Prostate gland (tissue), 2 donors: ENCODE results near the gene PNP.

Source experiments
- POLR2A ChIP-seq: fragments of 450-650 bp; IDR thresholded peaks from one replicate; pipeline ENCODE4 v1.6.1; 2016; ENCODE audit warnings: antibody characterized with exemption, mild to moderate bottlenecking
- TF ChIP-seq, protein P1 (sequence below), 4 experiments: fragments of 200-600 bp in 2 of 4; fragments of 450-650 bp in 2 of 4; sonication (generic) in 2 of 4; IDR thresholded peaks; 1 replicate in 3 of 4; 2 replicates in 1 of 4; pipeline ENCODE4 v1.5.1; 2016 to 2019; ENCODE audit warnings: antibody characterized with exemption in 4 of 4, mild to moderate bottlenecking in 2 of 4, moderate library complexity in 2 of 4

DNA sequence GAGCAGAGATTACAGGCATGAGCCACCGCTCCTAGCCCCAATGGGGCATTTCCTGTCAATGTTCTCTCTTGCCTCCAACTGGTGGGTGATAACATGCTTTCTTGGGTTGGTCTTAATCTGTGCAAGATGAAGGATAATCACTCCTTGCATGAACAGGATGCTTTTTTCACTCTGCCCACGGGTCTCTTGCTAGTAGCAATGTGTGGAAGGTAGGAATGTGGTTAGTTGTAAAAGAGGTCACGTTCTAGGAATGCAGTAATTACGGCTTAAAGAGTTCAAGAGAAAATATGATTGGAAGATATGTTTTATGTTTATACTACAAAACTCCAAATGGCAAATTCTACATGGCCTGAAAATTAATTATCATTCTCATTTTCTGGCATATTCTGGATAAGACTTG, 46.6 kb downstream of the PNP start:
- TF ChIP-seq, protein P1, sequence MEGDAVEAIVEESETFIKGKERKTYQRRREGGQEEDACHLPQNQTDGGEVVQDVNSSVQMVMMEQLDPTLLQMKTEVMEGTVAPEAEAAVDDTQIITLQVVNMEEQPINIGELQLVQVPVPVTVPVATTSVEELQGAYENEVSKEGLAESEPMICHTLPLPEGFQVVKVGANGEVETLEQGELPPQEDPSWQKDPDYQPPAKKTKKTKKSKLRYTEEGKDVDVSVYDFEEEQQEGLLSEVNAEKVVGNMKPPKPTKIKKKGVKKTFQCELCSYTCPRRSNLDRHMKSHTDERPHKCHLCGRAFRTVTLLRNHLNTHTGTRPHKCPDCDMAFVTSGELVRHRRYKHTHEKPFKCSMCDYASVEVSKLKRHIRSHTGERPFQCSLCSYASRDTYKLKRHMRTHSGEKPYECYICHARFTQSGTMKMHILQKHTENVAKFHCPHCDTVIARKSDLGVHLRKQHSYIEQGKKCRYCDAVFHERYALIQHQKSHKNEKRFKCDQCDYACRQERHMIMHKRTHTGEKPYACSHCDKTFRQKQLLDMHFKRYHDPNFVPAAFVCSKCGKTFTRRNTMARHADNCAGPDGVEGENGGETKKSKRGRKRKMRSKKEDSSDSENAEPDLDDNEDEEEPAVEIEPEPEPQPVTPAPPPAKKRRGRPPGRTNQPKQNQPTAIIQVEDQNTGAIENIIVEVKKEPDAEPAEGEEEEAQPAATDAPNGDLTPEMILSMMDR (IDR thresholded peaks at IDR 0.05): no peak
- no peak for TF ChIP-seq POLR2A
